ENCODE results near the gene BEX5.
A peak's percentile ranks its signal among the peaks of the same experiment; 100 is the strongest.
"Not testable (repeated sequence)": the region's sequence is repeated elsewhere in the genome, so short reads cannot be mapped to it uniquely, and the experiment has no call there.

The BEX5 gene

GRCh38 chrX:102155806-102156179 is at the start of gene BEX5:
TSS of gene BEX5 (minus strand) at chrX:102155977. CDS start at chrX:102154265, 1,712 bp downstream.
- DNase-seq (ENCODE audit: low spot score), result peak; percentile 56

DNA sequence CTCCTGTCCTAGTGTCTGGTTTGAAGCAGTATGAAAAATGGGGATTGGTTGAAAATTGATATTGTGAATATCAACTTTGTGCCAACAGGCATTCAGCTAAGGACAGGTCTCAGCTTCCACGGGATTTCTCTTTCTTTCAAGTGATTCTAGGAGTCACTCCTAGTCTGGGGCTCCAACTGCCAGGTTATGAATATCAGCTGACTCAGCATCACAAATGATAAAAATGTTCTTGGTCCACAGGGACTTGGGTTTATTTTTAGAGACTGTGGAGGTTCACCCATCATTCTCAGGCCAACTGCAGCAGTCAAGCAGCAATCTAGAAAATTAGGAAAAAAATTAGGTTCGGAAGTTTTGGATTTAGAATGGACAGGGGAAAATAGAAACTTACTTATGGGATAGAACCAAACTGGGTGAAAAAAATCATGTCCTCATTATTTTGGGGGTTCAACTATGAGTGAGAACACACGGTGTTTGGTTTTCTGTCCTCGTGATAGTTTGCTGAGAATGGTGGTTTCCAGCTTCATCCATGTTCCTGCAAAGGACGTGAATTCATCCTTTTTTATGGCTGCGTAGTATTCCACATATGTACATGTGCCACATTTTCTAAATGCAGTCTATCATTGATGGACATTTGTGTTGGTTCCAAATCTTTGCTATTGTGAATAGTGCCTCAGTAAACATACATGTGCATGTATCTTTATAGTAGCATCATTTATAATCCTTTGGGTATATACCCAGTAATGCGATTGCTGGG is 30.4 kb upstream of the BEX5 start:
- DNase-seq (ENCODE audit: low spot score), result no peak

DNA sequence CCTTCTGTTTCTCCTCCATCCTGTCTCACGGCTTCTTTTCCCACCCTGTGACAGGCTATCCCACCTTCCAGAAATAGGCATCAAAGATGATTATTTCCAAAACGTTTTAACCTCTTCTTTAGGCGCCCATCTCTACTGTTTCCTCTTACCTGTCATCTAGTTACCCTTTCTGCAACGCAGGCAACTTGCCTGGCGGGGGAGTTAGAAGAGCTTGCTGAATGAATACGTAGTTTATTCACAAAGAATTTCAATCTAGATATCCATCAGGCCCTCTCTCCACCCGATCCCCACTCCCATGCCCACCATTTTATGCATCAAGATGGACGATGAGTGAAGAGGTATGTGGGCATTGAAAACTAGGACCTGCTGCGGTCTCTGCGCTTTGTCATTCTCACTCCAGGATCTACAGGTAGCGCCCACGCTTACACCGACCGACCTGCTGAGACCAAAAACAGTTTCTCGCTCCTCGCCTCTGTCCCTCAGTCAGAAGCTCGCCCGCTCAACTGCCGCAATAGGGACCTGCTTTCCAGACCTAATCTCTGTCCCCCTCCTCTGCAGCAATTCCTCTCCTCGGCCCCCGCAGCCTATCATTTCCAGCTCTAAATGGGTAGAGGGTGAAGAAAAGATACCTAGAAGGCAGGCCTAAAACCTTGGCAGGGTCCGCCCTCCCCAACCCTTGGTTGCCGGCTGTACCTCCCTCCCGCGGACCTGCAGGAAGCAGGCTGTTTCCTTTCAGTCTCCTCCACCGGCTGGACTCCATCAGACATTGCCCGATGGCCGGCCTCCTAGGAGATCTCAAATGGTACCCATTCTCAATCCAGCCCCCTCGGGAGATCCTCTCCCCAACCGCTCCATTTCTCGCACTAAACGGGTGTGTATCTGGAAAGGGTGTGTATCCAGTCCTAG is 624 bp downstream of the BEX5 start:
- DNase-seq (ENCODE audit: low spot score), result peak; percentile 9

DNA sequence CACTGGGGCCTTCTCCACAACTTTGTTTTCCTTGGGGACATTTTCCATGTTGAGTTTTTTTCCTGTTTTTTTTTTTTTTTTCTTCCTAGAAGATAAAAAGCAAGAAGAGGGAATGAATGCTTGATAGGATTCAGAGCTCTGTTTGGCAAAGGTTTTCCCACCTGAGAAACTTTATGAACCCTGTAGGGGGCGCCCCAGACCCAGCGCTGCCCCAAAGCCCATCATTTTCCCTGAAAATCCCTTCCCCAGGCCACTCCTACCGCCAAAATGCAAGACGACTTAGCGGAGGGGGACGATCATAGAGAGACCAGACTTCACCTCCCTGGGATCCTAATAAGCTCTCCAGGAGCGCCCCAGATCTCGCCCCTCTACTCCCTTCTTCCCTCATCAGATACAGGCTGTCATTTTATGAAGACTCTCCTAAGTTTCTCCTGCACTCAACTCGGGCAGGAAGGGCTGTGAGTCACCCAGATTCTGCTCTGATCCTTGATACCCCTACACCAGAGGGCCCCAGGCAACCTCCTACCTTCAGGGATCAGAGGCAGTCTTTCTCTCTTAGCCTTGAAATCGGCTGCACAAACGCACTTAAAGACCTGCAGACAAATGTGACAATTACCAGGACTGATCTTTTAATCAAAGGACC is 1.4 kb downstream of the BEX5 start:
- DNase-seq (ENCODE audit: low spot score), result no peak

GRCh38 chrX:102142274-102142673 is 13.5 kb downstream of the BEX5 start, which contains the start of gene TCEAL6:
TSS of gene TCEAL6 (minus strand) at chrX:102142481.
- DNase-seq (ENCODE audit: low spot score), result not testable (repeated sequence)

- not testable (repeated sequence) for DNase-seq (ENCODE audit: low spot score)
Observed at GRCh38 chrX:102141631-102142030, 14.1 kb downstream of the BEX5 start.

GRCh38 chrX:102140876-102141275 is 14.9 kb downstream of the BEX5 start:
- DNase-seq (ENCODE audit: low spot score), result not testable (repeated sequence)

DNA sequence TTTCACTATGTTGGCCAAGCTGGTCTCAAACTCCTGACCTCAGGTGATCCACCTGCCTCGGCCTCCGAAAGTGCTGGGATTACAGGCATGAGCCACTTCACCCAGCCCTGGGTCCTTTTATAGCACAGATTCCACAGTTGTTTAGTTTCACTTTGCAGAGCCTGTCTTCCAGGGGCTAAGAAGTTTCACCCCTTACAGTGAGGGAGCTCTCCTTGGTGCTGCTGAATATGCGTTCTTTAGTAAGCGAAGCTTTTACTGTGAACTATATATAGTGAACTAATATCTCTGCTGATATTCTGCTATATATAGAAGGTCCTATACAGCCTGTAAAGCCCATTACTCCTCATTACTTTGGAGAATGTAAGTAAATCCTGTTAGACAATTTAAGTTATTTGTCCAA is 17.7 kb downstream of the BEX5 start:
- DNase-seq (ENCODE audit: low spot score), result no peak

DNA sequence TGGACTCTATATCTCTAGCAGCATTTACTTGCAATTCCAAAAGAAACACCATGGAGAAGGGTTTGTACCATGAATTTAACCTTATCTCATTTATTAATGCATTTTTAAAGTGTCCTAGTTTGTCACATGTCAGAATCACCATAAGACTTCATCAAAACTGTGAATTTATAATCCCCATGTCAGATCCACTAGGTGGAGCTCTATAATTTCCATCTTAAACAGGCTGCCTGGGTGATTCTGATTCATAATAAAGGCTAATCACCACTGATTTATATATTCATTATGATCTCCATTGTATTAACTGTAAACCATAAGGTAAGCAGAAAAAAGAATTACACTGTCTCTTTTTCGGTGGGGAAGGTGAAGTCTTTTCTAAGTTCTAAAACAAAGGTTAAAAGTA is 26.3 kb downstream of the BEX5 start:
- no peak for DNase-seq (ENCODE audit: low spot score)

- DNase-seq (ENCODE audit: low spot score), result no peak
Observed at GRCh38 chrX:102126863-102127262, 28.9 kb downstream of the BEX5 start.

DNA sequence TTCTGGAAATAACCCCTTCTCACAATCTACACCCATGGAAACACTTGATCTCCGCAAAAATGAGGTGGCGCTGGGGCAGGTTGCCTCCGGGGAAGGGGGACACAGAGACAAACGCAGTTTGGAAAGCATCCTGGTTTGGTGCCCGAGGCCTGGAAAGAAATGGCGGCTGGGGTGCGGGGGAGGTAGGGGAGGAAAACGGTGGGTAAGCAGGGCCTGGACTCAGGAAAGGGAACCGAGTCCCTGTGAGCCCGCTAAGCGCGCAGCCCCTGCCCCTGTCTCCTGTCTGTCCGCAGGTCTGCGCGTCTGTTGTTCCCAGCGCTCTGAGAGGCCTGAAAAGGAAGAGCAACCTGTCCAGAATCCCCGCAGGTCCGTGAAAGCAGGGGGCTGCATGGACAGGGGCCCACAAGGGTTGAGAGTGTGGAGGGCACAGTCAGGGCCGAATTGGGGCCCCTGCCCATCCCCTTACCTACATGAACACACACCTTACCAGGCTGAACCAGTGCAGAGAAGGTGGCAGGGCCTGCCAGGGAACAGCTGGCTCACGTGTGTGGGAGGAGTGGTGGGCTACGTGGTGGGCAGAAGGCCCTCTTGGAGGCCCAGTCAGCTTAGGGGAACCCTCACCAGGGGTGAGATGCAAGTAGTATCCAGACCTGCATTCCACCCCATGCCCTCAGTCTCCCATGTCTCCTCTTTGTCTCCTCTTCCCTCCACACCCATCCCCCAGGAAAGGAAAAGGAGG is 29.5 kb downstream of the BEX5 start:
- not testable (repeated sequence) for DNase-seq (ENCODE audit: low spot score)

- not testable (repeated sequence) for DNase-seq (ENCODE audit: low spot score)
Observed at GRCh38 chrX:102125436-102125835, 30.3 kb downstream of the BEX5 start, which contains the start of gene TCEAL2. TSS of gene TCEAL2 (plus strand) at chrX:102125679. CDS start at chrX:102126831, 1,152 bp downstream.

DNA sequence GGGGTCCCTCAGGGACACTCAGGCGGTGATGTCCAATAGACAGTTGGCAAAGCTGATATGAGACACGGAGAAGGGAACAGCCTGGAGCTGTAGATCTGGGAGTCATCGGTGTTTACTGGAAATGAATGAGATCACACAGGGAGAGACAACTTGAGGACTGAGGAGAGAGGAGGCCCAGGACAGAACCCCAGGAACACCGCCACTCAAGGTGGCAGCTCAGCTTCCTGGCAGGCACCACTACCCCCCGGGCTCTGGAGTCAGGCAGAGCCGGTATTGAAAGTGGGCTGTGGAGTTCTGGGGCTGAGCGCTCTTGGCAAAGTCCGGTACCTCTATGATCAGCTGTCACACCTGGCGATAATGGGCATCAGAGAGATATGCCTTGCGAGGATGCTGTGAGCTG is 30.8 kb downstream of the BEX5 start:
- not testable (repeated sequence) for DNase-seq (ENCODE audit: low spot score)

DNA sequence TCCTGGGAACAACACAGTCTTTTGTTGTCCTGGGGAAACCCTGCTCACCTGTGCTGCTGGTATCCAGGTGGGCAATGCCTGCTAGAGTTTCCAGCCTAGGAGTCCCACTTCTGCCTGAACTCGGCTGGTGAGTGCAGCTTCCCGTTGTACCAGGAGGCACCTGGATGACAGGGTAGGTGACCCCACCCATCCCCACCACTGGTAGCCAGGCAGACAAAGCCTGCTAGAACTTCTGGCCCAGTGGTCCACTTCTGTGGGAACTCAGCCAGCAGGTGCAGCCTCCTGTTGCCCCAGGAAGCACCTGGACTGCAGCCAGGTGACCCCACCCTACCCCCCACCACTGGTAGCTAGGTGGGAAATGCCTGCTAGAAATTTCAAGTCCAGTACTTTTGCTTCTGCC is 40.0 kb downstream of the BEX5 start:
- no peak for DNase-seq (ENCODE audit: low spot score)

GRCh38 chrX:102113367-102113766 is 42.4 kb downstream of the BEX5 start:
- no peak for DNase-seq (ENCODE audit: low spot score)

Measured in activated CD4-positive, alpha-beta T cell treated with anti-CD3 and anti-CD28 coated beads, Interleukin-2, Interleukin-4, amounts not matched to agents 100 ng/mL and 50 ng/mL, durations not matched to agents 16 hours and 8 hours (primary cell).